Uterus (tissue), 2 donors: Measurements from ENCODE around the gene ASB6.

Experiments used
- CTCF ChIP-seq, 4 experiments: fragments of 200-600 bp in 2 of 4; fragments of 450-650 bp in 2 of 4; sonication (generic) in 2 of 4; IDR thresholded peaks; one replicate each; pipeline ENCODE4 v1.5.1; 2016 to 2019; ENCODE audit warnings: antibody characterized with exemption in 4 of 4, mild to moderate bottlenecking in 2 of 4, moderate library complexity in 1 of 4
- POLR2A ChIP-seq, 2 donors: fragments of 450-650 bp; IDR thresholded peaks; one replicate each; pipeline ENCODE4 v1.6.1; 2016; ENCODE audit warnings: antibody characterized with exemption in 2 of 2, mild to moderate bottlenecking in 1 of 2, moderate library complexity in 1 of 2

DNA sequence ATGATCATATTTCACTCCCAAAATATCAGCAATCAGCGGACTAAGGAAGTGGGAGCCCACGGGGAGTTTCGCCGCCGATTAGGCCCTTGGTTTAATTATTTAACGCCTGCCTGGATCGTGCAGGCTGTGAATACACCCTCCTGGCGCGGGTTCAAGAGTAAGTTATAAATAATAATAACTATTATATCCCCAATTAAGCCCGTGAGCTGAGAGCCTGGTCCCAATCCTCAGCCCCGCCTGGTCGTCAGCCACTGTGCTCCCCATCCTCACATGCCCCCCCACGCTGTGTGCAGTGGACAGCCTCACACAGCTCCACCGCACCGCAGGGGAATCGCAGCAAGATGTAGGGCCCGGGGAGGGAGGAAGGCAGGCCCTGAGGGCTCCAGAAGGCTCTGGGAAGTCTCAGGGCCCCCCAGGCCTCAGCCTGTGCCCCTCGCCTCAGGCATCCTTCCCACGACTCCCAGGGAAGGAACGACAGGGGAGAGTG is 12.6 kb upstream of the ASB6 start:
- TF ChIP-seq POLR2A (IDR thresholded peaks at IDR 0.05) (no peak), CTCF (IDR thresholded peaks at IDR 0.05) (no peak)
